GM21447 (cell line): ENCODE measurements around the gene CD164L2.
"Not testable (repeated sequence)": the region's sequence is repeated elsewhere in the genome, so short reads cannot be mapped to it uniquely, and the experiment has no call there.

Experiments
- ATAC-seq: cut with Tn5 transposase; IDR thresholded peaks from one replicate; pipeline ENCODE4 v1.9.1; 2021; ENCODE audit not compliant: unreplicated experiment

The CD164L2 gene

GRCh38 chr1:27383039-27383605 lies at the start of gene CD164L2:
Gene CD164L2, minus strand, starts transcription at chr1:27383333. Its CDS starts 94 bp downstream, at chr1:27383239.
- no peak for ATAC-seq

DNA sequence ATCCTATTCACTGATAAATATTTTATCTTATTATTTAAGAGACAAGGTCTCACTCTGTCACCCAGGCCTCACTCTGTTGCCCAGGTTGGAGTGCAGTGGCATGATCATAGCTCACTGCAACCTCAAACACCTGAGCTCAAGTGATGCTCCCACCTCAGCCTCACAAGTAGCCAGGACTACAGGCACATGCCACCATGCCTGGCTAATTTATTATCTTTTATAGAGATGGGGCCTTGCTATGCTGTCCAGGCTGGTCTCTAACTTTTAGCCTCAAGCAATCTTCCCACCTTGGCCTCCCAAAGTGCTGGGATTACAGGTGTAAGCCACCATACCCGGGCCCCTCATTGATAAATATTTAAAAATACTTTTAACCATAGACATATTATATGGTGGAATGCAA lies 49.6 kb upstream of the CD164L2 start:
- ATAC-seq: not testable (repeated sequence)

- ATAC-seq: no peak
These were observed 48.4 kb upstream of the CD164L2 start for GRCh38 chr1:27431601-27431940.

- ATAC-seq: peak; percentile 51
These were observed 47.9 kb upstream of the CD164L2 start for GRCh38 chr1:27430903-27431600.

DNA sequence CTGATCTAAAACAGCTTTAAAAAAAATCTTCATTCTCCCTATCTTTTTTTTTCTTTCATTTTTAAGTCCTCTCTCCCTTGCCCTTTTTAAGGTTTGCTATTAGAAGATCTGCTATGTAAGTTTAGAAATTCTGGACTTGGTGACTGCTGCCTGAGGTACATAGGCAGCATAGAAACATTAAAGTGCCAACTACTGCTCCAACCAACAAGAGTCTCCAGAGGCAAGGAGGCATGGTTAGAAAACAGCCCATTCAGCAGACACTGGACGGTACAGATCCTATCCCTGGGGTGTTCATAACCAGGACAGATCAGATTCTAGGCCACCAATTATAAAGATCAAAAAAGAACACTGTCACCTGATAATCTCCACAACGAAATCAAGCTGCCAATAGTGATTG lies 45.9 kb upstream of the CD164L2 start:
- no peak for ATAC-seq

- no peak for ATAC-seq
These were observed 45.3 kb upstream of the CD164L2 start for GRCh38 chr1:27428316-27429028.

GRCh38 chr1:27427816-27428315 lies 44.7 kb upstream of the CD164L2 start:
- no peak for ATAC-seq

DNA sequence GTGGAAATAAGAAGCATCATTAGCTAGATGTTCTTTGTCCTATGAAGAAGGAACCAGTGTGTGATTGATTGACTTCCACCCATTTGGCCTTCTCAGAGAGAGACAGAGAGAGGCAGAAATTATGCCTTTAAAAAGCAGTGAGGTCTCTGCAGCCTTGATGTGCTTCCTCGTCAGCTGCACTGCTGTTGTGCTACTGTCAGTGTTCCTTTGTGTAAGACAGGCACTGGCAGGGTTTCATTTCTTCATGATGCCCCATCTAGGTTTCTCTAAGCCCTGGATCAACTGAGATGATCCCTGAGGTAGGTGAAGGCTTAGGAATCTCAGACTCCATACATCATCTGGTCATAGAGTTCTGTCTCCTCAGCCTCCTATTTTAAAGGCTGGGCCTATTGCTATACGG lies 44.2 kb upstream of the CD164L2 start:
- no peak for ATAC-seq

DNA sequence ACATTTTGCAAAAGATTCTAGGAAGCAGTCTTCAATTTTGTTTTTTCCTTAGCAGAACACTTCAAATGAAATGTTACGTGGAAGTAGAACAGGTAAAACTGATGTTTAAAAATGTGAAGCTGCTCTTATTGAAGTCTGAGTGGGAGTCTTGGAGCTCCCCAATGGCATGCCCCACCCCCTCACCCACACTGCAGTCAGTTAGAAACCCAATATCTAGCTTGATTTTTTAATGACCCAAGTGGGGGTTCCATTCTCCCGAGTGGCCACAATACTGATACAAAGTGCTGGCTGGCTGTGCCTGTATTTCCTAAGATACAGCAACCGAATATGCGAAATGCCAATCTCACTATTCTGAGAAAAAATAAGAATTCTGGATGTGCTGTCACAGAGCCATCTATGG lies 40.6 kb upstream of the CD164L2 start:
- ATAC-seq: no peak

- peak; percentile 78 for ATAC-seq
These were observed 35.4 kb upstream of the CD164L2 start for GRCh38 chr1:27418326-27419185.

DNA sequence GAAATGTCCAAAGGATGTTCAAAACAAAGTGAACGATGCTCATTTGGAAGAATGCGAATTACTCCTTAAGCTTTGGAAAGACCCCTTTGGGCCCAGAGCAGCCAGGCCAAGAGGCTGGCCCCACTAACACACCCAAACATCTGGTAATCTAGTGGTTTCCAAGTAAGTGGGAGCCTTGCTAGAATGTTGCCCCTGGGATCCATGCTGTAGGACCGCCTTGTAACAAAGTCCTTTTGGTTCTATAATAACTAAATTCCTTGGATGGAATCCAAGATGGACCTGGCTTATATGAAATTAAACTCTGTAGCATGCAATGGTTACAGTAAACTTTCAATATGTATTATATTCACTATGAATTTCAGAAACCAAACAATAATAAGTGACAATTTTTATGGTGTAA lies 34.6 kb upstream of the CD164L2 start:
- ATAC-seq: no peak

DNA sequence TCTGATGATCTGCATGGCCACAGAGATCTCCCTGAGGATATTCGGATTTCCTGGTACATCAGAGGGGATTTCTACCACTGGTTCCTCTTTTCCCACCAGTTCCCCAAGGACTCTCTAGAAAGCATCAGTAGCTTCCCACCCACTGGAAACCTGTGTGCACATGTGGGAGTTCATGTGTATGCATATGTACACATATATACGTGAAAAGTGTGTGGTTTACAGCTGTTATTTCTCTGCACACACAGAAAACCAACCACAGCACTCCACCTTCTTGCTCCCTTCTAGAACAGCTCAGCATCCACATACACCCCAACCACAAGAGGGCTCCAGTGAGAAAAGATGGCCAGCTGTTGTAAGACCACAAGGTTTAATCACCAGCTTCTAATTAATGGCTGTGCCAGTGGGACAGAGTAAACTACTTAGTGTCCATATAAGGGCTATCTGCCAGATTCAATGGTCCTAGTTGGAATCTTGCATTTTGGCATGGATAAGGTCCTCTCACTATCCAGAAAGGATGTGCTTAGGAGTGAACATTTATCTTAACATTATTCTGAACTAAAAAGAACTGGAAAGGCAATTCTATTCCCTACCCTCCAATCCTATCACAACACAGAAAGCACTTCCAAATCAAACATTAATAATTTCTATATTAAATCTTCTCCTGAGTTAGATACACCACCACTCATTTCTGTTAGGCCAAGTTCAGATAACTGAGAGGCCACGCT lies 33.4 kb upstream of the CD164L2 start:
- peak; percentile 47 for ATAC-seq

GRCh38 chr1:27414091-27414490 lies 31.0 kb upstream of the CD164L2 start:
- no peak for ATAC-seq

- no peak for ATAC-seq
These were observed 29.9 kb upstream of the CD164L2 start for GRCh38 chr1:27413004-27413403.

DNA sequence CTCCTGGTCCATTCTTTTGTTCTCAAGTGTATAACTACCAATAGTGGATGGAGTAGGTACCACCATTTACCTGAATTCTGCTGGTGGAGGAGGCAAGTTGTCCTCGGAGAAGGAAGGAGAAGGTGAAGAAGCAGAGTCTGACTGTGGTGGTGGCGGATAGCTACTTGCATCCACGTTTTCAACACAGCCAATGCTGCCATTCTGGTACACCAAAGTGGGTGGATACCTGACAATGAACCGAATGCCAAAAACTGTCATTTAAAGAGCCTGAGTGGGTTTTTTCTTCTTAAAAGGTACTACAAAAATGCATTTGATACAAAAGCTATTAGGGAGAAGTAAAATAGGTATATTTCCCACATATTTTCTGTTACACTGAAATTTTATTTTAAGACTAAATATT lies 29.4 kb upstream of the CD164L2 start:
- ATAC-seq: no peak

DNA sequence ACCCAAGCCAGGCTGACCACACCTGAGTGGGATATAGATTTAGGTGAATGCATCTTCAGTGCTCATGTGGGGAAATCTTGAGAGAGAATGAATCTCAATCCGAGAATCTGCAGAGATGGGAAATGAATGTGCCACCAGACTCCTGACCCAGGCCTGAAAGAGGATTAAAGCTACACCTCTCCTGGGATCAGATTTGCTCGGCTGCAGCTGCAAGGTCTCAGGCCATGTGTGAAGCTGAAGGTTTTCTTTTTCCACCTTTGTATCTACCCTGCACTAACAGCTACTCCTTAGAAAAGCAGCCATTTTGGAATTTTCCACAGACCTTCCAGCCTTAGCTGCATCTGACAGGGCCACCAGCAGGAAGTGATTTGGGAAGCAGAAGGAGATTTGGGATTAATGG lies 27.6 kb upstream of the CD164L2 start:
- no peak for ATAC-seq

DNA sequence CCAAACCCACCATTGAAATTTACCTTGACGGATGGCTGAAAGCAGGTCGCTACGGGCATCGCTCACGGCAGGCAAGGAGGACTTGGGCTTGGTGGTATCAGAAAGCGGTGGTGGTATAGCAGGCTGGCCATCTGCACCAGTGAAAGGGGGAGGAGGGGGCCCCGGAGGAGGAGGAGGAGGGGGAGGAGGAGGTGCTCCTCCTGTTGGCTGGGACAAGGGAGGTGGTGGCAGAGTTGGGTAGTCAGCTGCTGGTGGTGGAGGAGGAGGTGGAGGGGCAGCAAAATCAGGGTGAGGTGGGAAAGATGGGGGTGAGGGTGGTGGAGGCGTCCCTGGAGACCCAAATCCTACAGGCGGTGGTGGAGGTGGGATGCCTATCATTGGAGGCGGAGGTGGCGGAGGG lies 26.5 kb upstream of the CD164L2 start:
- no peak for ATAC-seq

DNA sequence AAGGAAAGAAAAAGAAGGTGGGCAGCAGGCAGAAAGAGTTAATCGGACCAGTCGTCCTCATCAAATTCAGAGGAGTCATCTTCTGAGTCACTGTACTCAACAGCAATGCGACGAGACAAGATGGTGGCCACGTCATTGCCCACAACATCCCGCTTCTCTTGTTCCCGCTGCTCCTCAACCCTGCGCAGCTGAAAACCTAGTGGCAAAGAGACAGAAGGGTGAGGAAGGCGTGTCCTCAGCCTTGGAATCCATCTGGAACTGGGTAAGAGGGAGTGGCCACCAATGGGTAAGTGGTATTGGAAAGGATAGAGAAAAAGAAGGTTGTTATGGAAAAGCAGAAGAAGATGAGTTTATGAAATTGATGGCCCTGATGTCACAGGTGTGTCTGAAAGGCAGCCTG lies 25.0 kb upstream of the CD164L2 start:
- ATAC-seq: no peak

- not testable (repeated sequence) for ATAC-seq
These were observed 23.7 kb upstream of the CD164L2 start for GRCh38 chr1:27406791-27407190.

GRCh38 chr1:27406362-27406680 lies 23.2 kb upstream of the CD164L2 start:
- no peak for ATAC-seq
